Brain pericyte (primary cell): Measurements from ENCODE around the gene SLC32A1.

Experiments
- DNase-seq: peaks from one replicate; pipeline ENCODE4 v3.0.0-alpha.2; 2012; ENCODE audit warnings: low read depth, low spot score

SLC32A1 gene

DNA sequence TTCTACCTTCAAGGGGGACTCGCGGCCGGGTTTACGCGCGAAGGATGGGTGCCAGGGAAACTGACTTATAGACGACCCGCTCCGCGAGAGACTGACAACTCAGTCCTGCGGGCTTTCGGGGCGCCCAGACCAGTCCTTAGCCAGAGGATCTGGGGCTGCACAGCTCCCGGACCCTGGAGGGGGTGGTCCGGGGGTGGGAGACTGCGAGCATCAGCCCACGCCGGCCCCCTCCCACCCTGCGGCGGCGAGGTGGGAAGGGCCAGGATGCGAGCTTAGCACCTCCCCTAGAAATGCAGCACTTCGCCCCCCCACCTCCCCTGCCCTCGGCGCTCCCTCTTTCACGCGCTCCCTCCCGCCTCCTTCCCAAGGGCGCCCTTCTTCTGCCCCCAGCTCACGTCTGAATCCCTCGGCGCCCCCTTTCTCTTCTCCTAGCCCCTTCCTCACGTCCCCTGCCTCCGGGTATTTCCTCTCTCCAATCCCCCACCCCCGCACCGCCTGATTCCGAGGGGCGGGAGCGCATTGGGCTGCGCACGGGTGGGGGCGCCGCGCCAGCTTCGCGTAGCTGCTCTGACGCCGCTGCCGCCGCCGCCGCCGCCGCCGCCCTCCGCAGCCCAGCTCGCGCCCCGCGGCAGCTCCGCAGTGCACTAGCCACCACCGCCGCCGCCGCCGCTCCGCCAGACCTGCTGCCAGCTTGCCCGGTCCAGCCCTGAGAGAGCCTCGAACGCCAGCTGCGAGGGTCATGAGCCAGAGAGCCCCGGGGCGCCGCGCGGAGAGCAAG, at the start of gene SLC32A1:
TSS of gene SLC32A1 (plus strand) at position 639 of the 778 bp plus-strand sequence. CDS start 239 bp downstream, outside the sequence.
- DNase-seq = no peak

- no peak for DNase-seq
These were observed 49.5 kb upstream of the SLC32A1 start for GRCh38 chr20:38674765-38675133.

DNA sequence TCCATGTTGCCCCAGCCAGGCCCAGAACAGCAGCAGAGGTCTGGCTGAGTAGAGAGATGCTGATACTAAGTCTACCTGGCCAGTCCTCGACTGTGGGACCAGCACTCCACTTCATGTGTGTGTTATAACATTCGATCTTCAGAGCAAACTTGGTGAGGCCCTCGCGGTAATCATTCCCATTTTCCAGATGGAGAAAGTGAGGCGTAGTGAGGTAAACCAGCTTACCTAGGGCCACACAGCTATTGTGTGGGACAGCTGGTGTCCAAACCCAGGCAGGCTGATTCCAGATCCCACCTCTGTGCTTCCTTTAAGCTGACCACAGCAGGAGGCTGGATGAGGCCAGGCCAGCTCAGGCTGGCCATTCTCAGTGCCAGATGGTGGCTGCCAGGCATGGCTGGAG, 47.7 kb upstream of the SLC32A1 start:
- DNase-seq = no peak

DNA sequence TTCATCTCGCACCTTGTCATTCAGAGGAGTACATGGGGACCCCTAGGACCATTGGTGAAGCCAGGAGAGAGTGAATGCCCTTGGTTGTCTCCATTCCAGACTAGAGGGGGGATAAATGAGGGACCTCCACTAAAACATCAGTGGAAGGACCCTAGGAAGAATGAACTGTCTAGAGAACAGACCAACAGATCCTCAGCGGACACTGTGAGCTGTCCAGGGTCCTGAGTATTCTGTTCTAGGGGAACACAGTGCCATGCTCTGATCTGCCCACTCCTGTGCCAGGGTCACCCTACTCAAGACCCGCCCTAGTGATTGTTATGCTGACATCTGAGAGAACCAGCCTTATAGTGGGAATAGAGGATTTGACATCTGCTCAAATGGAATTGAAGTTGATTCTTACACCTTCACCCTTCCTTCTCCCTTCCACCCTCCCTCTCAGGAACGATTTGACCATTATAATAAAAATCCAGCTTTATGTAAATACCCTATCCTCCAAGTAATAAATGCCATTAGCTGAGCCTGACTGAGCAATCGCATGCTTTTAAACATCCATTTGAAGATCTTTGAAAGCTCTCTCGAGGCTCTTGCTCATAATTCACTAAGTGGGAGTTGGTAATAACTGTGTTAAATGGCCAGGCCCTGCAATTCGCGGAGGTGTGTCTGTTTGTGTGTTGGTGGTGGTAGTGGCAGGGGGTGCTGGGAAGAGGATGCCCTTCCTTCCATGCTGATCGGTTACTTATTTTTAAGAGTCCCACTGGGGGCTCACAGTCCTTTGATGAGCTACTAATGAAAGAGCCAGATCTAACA, 43.6 kb upstream of the SLC32A1 start:
- no peak for DNase-seq

DNA sequence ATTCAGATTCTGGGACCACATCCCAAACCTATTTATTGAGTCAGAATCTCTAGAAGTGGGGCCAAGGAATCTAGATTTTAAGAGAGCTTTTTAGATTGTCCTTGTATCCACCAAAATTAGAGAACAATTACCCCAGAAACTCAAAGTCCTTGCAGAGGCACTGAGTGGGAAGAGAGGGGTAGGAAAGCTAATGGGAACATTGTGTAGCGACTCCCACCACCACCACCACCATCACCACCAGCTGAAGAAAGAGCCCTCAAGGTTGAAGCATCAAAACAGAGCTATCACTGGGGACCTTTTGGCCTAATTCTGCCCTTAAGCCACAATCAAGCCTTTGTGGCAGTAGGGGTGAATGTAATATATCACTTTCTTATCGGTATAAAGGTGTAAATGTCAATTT, 39.0 kb upstream of the SLC32A1 start:
- DNase-seq = no peak

DNA sequence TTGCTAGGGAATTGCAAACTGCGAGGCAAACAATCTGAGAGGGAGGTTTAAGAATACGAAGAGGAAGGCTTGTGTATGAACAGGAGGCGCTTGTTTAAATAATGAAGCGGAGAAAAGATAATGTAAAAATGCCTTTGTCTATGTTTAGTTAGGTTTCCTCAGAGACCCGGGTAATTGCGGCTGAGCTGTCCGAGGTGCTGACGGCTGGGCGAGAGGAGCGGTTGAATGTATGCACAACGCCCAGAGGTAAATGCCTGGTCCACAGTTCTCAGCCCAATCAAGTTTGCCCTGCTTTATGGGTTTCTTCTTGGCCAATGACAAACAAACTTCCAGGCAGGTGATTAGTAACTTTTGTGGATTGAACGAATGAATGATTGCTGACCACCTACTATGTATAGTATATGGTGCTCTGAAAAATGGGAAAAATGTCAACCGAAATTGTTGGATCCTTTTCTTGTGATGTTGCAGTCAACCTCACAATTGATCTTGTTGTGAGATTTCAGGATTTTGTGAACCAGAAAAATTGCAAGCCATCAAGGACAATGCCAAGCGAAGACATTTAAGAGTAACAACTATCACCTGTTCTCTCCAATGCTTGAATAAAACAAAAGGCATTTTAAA, 38.3 kb upstream of the SLC32A1 start:
- DNase-seq = no peak

- no peak for DNase-seq
These were observed 31.6 kb upstream of the SLC32A1 start for GRCh38 chr20:38692436-38693411.

GRCh38 chr20:38697306-38697705, 27.0 kb upstream of the SLC32A1 start:
- DNase-seq = no peak

GRCh38 chr20:38698541-38698940, 25.7 kb upstream of the SLC32A1 start:
- no peak for DNase-seq

GRCh38 chr20:38700141-38700540, 24.1 kb upstream of the SLC32A1 start:
- no peak for DNase-seq

- DNase-seq = no peak
These were observed 23.4 kb upstream of the SLC32A1 start for GRCh38 chr20:38700926-38701325.

- no peak for DNase-seq
These were observed 20.8 kb upstream of the SLC32A1 start for GRCh38 chr20:38703526-38703925.

GRCh38 chr20:38704136-38704535, 20.1 kb upstream of the SLC32A1 start:
- no peak for DNase-seq

DNA sequence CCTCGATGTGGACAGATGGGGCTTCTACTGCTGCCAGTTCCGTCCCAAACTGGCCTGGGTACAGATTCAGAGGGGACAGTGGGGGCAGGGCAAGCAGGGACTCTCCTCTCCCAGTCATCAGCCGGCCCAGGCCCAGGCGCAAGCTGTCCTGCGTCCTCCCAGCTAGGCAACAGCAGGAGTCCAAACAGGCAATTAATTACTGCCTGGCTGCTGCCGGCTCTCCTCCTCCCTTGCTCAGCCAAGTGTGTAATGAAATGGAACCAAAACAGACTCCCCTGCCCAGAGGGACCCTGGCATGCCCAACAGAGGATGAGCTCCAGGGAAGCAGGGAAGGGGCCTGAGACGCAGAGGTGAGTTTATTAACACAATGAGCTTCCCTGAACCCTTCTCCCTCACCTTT, 17.8 kb upstream of the SLC32A1 start:
- DNase-seq = no peak

GRCh38 chr20:38714308-38714707, 10.0 kb upstream of the SLC32A1 start:
- DNase-seq = no peak

- no peak for DNase-seq
These were observed 8.6 kb upstream of the SLC32A1 start for GRCh38 chr20:38715646-38716045.

DNA sequence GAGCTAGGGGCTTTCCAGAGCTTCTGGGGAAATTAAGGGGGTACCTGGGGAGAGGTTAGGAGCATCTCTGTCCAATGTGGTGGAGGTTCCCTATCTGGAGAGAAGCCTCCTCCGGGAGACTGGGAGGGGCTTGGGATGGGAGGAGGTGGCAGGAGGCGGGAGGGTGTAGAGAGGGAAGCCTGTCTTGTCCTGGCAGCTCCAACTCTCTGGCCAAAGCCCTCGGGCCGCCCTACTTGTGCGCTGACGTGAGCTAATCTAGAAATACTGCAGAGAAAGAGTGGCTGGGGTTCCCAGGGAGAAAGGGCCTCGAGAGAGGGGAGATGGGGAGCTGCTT, 1.6 kb upstream of the SLC32A1 start:
- no peak for DNase-seq

- DNase-seq = no peak
These were observed 1.1 kb upstream of the SLC32A1 start for GRCh38 chr20:38723017-38723847.

DNA sequence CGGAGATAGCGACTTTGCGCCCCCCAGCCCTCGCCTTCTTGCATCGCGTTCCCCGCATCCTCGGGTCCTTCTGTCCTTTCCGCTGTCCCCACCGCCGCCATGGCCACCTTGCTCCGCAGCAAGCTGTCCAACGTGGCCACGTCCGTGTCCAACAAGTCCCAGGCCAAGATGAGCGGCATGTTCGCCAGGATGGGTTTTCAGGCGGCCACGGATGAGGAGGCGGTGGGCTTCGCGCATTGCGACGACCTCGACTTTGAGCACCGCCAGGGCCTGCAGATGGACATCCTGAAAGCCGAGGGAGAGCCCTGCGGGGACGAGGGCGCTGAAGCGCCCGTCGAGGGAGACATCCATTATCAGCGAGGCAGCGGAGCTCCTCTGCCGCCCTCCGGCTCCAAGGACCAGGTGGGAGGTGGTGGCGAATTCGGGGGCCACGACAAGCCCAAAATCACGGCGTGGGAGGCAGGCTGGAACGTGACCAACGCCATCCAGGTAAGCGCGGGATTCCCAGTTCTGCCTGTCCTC, 401 bp downstream of the SLC32A1 start:
- no peak for DNase-seq

DNA sequence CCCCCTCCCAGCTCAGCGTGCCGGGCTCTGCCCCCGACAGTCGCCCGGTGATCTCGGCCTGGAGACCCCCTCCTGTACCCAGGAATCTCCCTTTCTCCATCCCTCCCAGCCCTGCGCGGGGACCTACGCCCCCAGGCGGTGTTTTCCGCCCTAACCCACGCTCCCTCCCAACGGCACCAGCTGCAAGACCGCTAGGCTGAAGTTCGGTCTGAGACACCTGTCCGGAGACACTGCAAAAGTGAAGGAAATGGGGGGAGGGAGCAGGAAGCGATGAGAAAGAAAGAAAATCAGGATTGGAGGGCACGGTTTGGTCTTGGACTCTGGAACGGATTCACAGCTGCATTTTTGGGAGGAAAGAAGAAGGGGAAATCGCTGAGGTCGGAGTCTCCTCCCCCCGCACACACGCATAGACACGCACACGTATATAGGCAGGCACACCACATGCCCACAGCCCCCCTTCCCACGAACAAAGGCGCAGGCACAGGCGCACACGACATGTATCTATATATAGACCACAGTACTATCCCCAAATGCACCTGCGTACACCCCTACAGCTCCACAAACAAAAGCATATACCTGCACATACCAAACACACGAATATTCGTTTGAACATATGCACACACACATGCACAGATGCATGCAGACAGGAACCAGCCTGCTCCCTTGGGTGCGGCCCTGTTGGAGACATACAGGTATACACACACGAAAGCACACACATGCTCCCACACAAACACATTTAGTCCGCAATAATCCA, 1.0 kb downstream of the SLC32A1 start:
- DNase-seq = no peak
